HUDEP-2 (cell line): ENCODE data around the gene TAX1BP3.
A peak's percentile ranks its signal among the peaks of the same experiment; 100 is the strongest.

Source experiments
- DNase-seq, 76 experiments: peaks; one replicate each; lab custom pipeline; 2025; ENCODE audit not compliant: unreplicated experiment in 76 of 76; lab: John Stamatoyannopoulos, UW

The TAX1BP3 gene

GRCh38 chr17:3660311-3660891 is 8.0 kb downstream of the TAX1BP3 start:
- DNase-seq, result no peak

- DNase-seq, result peak in 19 of 76 experiments; percentile 7 to 48 (median 14)
Observed at GRCh38 chr17:3659541-3660111, 8.8 kb downstream of the TAX1BP3 start.

- no peak for DNase-seq
Observed at GRCh38 chr17:3658784-3659449, 9.5 kb downstream of the TAX1BP3 start.

- no peak for DNase-seq
Observed at GRCh38 chr17:3657874-3658783, 10.2 kb downstream of the TAX1BP3 start.

DNA sequence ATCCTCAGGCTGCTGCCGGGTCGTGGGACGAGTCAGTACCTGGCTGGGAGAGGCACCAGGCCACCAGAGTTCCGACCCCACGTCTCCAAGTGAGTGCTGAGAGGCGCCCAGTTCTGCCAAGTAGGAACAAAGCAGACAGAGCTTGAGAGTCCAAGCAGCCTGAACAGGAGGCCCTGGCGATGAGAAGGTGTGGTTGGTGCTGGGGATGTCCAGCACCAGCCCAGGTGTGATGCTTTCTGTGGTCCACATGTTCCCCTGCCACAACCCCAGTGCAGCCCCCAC is 10.8 kb downstream of the TAX1BP3 start:
- no peak for DNase-seq

DNA sequence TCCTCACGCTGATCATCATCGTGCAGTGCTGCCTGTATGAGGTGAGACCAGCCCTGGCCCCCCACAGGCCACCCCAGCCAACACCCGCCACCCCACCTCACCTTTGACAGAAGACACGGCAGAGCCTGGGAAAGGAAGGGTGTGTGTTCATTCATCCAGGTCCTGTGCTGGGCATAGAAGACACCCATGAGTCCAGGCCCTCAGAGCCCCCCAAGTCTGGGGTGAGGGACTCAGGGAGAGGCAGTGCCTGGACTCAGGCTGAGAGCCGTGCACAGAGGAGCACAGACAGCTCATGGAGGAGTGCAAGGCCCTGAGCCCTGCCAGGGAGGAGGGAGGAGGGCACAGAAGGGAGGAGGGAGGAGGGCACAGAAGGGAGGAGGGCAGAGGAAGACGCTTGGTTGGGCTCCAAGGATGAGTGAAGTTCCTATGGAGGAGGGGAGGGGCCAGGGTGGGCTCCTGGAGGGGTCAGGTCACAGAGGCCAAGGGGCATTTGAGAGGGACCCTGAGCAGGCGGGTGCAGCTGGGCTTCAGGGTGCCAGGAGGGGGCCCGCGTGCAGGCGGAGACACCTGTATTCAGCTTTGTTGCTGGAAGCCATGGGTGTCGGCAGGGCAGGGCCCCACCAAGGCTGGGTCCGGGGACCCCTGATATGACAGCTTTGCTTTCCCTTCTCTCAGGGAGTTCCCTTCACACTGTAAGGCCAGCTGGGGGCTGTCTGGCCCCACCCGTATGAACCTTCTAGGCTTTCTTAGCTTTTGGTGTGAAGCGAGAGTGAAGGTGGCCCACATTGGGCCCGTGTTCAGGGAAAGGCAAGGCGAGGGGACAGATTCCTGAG is 11.4 kb downstream of the TAX1BP3 start:
- DNase-seq, result no peak

DNA sequence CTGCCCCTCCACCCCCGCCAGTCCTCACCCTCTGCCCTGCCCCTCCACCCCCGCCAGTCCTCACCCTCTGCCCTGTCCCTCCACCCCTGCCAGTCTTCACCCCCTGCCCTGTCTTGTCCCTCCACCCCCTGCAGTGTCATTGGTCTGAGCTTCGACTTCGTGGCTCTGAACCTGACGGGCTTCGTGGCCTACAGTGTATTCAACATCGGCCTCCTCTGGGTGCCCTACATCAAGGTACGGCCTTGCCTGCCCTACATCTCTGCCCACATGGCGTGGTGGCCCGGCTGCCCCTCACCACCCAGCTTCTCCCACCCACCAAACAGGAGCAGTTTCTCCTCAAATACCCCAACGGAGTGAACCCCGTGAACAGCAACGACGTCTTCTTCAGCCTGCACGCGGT is 12.0 kb downstream of the TAX1BP3 start:
- DNase-seq, result no peak

DNA sequence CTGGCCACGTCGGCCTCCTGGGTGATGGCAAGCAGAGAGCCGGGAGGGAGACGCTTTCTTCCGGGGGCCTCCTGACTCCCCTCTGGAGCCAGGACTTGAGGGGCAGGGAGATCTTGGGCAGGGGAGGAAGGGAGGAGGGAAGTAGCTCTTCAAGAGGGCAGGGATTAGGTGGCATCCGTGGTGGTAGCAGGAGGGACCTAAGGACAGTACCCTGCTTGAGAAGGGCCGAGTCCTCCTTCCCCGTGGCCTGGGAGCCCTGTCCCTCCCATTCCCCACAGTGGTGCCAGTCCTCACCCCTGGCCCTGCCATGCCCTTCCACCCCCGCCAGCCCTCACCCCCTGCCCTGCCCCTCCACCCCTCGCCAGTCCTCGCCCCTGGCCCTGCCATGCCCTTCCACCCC is 12.6 kb downstream of the TAX1BP3 start:
- no peak for DNase-seq

DNA sequence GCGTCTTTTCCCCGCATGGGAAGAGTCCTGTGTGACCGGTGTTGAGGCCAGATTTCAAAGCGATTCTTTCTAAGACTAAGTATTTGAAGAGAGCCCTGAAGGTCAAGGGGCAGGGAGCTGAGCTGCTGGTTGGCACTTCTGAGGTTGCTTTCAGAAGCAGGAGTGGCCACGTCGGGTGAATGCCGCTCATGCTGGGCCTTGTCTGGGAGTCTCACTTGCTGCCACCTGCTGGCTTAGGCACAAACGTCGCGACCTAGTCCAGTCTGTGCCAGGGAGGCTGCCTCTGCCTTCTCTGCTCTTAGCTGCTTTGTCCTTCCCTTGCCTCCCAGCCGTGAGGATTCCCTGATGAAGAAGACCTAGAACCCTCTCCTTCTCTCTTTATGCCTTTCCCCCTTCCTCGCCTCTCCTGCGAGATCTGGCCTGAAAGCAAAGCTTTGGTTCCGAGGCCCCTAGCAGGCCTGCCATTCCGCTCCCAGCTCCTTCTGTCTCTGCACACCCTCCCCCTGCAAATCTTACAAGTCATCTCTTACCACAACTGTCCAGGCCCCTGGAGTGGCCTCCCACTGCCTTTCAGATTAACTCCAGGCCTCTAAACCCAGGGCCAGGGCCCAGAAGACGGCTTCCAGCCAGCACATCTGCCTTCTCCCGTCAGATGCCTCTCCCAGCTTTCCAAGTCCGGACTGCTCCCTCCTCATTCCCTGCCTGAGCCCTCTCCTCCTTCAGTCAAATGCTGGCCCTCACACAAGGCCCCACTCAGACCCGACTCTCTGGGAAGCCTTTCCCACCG is 20.4 kb downstream of the TAX1BP3 start:
- peak in 55 of 76 experiments; percentile 5 to 68 (median 39) for DNase-seq

- DNase-seq, result no peak
Observed at GRCh38 chr17:3647251-3647650, 21.1 kb downstream of the TAX1BP3 start.

- no peak for DNase-seq
Observed at GRCh38 chr17:3645310-3645709, 23.1 kb downstream of the TAX1BP3 start.

DNA sequence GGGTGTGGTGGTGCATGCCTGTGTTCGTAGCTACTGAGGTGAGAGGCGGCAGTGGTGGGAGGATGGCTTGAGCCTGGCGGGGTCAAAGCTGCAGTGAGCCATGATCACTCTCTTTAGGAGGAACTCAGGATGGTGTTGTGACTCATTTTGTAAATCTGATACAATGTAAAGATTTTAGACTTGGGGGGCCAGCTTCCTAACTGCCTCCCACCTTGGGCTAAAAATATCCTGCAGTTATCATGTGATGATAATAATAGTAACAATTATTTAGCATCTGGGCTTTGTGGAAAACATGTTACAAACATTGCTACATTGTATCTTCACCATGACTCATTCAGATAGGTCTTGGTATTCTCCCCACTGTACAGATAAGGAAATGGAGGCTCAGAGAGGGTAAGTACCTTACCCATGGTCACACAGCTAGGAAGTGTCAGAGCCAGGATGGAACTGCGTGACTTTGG is 24.5 kb downstream of the TAX1BP3 start:
- no peak for DNase-seq

DNA sequence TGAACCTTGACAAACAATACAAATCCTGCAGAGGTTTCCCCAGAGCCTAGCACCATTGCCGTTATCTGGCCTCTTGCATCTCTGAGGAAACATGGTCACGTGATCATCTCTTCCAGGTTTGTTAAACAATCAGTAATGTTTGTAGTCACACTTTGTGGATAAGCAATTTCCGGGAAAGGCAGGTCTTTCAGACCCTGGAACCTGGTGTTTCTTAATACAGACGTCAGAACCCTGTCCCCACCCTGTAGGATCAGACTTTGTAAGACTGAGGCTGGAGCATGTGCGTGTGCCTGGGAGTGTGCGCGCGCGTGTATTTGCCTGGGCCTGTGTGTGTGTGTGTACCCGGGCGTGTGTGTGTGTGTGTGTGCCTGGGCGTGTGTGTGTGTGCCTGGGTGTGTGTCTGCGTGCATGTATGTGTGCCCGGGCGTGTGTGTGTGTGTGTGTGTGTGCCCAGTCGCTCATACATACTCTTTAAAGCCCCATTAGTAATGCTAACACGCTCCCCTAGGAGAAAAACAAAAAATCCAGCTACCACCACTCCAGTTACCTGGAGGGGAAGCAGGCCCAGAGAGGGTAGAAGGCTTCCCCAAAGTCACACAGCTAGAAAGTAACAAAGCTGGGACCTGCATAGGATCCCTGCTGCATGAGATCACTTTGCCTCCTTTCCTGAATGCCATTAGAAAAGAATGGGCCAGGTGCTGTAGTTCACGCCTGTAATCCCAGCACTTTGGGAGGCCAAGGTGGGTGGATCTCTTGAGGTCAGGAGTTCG is 26.5 kb downstream of the TAX1BP3 start:
- DNase-seq, result no peak

- no peak for DNase-seq
Observed at GRCh38 chr17:3641014-3641413, 27.4 kb downstream of the TAX1BP3 start.

GRCh38 chr17:3639981-3640596 is 28.3 kb downstream of the TAX1BP3 start:
- DNase-seq, result peak in 68 of 76 experiments; percentile 8 to 80 (median 45)

DNA sequence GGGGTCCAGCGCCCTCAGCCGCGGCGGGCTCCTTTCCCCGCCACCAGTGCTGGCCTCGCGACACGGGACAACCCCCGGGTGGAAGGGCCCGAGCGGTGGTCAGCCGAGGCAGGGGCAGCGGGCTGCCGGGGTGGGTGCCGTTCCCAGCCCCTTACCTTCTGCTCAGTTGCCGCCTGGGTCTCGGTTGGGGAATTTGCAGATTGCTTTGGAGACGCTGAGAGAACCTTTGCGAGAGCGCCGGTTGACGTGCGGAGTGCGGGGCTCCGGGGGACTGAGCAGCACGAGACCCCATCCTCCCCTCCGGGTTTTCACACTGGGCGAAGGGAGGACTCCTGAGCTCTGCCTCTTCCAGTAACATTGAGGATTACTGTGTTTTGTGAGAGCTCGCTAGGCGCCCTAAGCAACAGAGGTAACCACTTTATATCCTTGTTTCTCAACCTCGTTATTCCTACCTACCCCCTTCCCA is 31.4 kb downstream of the TAX1BP3 start:
- DNase-seq, result peak in 2 of 76 experiments; percentile 5 to 12

- DNase-seq, result peak in 75 of 76 experiments; percentile 54 to 98 (median 92)
Observed at GRCh38 chr17:3636154-3636907, 32.0 kb downstream of the TAX1BP3 start, which contains the start of the genes CTNS and SHPK. Gene CTNS (plus strand): TSS chr17:3636760. CDS start chr17:3640207, 3,447 bp downstream. Gene SHPK (minus strand): TSS chr17:3636250. CDS start chr17:3636219, 31 bp downstream.
